Stimulated activated memory B cell treated with anti-CD40 and anti-IgM and Interleukin-4, amounts not matched to agents 10 μg/mL and 1 μg/mL and 100 μg/mL, for 72 hours (primary cell): Measurements from ENCODE around the gene PAN3.

Experiments
- ATAC-seq: fragments of 150-1000 bp; cut with Tn5 transposase; 2 replicates; pipeline ENCODE4 v1.10.0; 2021
- H3K27ac Mint-ChIP-seq: one replicate; pipeline ENCODE4 v1.8.0; 2022; ENCODE audit warnings: mild to moderate bottlenecking, mixed read lengths
- H3K27me3 Mint-ChIP-seq: one replicate; pipeline ENCODE4 v1.8.0; 2022; ENCODE audit warnings: mixed read lengths
- H3K36me3 Mint-ChIP-seq: one replicate; pipeline ENCODE4 v1.8.0; 2022; ENCODE audit warnings: mixed read lengths
- H3K4me1 Mint-ChIP-seq: one replicate; pipeline ENCODE4 v1.8.0; 2022; ENCODE audit warnings: mixed read lengths
- H3K4me3 Mint-ChIP-seq: one replicate; pipeline ENCODE4 v1.8.0; 2022; ENCODE audit warnings: mild to moderate bottlenecking, moderate library complexity, mixed read lengths
- H3K9me3 Mint-ChIP-seq: one replicate; pipeline ENCODE4 v1.8.0; 2022; ENCODE audit warnings: mixed read lengths

The PAN3 gene

DNA sequence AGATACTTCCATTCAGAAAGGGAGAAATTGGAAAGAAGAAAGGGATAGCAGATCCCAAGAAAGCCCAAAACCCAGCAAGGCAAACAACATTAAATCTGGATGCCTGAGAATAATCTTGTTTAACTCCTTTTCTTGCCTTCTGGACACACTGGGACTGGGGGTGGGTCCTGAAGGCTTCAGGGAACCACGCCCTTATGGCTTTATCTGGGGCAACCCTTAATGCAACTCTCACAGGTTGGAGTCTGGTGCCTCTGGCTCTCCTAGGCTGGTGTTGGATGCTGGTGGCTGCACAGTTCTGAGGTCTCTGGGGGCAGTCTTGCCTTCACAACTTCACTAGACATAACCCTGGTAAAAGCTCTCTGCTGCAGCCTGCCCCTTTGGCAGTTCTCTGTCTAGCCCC, 27.9 kb downstream of the PAN3 start:
- Mint-ChIP-seq H3K27ac (no peak overlapping the region), H3K9me3 (no peaks in the 10 kb centered on the region), H3K36me3 (peaks cover 3% of the 10 kb centered on the region), H3K4me3 (no peak overlapping the region), H3K4me1 (peaks cover 30% of the 10 kb centered on the region), H3K27me3 (no peaks in the 10 kb centered on the region)
- ATAC-seq = no peak

DNA sequence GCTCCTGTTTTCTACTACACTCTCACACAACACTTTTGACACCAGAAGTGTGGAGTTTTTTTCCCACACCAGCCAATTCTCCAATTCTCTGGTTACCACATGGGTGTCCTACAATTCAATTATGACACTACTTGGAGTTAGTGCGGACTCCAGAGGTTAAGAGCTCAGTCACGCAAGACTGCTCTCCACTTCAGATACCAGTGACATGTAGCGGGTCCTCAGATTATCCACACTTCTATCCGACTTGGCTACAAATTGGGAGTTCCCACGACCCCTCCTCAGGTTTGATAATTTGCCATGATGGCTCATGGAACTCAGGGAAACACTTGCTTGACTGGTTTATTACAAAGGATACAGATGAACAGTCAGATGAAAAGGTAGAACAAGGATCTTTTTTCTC, 32.9 kb downstream of the PAN3 start:
- H3K27ac Mint-ChIP-seq = no peak overlapping the region
- ATAC-seq = no peak
- no peaks in the 10 kb centered on the region for H3K9me3 Mint-ChIP-seq

DNA sequence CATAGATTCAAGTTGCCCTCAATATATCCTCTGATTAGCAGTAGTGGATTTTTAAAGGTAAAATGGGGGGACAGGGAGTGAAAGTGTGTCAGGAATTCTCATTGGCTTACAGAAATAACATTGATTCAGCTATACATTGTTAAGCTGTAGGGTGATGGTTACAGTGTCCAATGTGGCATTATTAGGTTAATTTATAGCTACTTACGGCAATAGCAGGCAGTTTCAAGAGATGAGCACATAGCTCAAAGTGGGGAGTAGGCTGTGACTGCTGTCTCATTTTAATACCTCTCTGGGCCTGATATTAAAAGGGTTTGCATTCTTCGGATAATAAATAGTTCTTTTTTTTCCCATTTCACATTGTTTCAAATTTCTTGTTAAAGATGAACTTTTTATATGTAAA, 34.6 kb downstream of the PAN3 start:
- H3K9me3 Mint-ChIP-seq = no peaks in the 10 kb centered on the region
- no peak overlapping the region for H3K27ac Mint-ChIP-seq
- no peak overlapping the region for H3K4me3 Mint-ChIP-seq

More for the DNA sequence above, 32.9 kb downstream of the PAN3 start:
- Mint-ChIP-seq H3K36me3 (peaks cover 14% of the 10 kb centered on the region), H3K4me1 (peaks cover 27% of the 10 kb centered on the region), H3K27me3 (no peaks in the 10 kb centered on the region), H3K4me3 (no peak overlapping the region)

DNA sequence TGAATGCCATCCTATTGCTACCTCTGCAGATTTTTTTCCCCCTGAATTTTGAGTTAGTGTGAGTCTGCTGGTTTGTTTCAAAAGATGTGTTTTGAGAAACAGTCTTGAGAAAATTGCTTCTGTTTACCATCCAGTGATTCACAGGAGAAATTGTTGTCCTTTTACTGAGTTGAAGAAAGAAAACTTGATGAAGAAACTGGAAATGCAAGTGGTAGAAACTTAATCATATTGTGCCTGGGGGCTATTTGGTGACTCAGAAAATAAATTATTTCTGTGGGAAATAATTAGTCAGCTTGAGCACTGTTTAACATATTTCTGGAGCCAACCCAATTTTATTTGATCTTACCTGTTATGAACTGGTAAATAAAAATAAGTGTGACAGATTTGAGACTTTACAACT, 35.4 kb downstream of the PAN3 start:
- ATAC-seq = no peak
- no peaks in the 10 kb centered on the region for H3K27me3 Mint-ChIP-seq
- peaks cover 23% of the 10 kb centered on the region for H3K4me1 Mint-ChIP-seq
- peaks cover 21% of the 10 kb centered on the region for H3K36me3 Mint-ChIP-seq
- H3K4me3 Mint-ChIP-seq = no peak overlapping the region
- no peaks in the 10 kb centered on the region for H3K9me3 Mint-ChIP-seq
- H3K27ac Mint-ChIP-seq = no peak overlapping the region

More for the DNA sequence above, 34.6 kb downstream of the PAN3 start:
- H3K27me3 Mint-ChIP-seq = no peaks in the 10 kb centered on the region
- peaks cover 19% of the 10 kb centered on the region for H3K36me3 Mint-ChIP-seq
- ATAC-seq = no peak
- H3K4me1 Mint-ChIP-seq = peaks cover 23% of the 10 kb centered on the region

DNA sequence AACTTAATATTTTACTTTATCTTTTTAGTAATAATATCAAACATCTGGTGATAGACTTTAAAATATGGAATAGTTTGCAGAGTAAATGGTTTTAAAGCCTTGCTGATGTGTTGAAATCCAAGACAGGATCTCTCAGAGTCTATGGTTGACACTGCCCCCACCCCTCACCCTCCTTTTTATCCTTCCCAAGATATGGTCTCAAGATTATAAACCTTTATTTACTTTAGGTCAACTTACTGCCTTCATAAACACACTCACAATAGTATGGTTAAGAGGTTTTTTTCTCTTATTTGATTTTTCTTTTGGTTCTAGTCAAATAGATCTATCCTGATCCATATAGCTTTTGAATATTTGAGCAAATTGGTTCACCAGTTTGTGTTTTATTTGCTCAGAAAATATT, 39.0 kb downstream of the PAN3 start:
- H3K9me3 Mint-ChIP-seq = no peaks in the 10 kb centered on the region
- no peak overlapping the region for H3K27ac Mint-ChIP-seq
- H3K36me3 Mint-ChIP-seq = peaks cover 25% of the 10 kb centered on the region
- ATAC-seq = no peak
- no peaks in the 10 kb centered on the region for H3K27me3 Mint-ChIP-seq
- H3K4me1 Mint-ChIP-seq = peaks cover 30% of the 10 kb centered on the region
- no peak overlapping the region for H3K4me3 Mint-ChIP-seq

DNA sequence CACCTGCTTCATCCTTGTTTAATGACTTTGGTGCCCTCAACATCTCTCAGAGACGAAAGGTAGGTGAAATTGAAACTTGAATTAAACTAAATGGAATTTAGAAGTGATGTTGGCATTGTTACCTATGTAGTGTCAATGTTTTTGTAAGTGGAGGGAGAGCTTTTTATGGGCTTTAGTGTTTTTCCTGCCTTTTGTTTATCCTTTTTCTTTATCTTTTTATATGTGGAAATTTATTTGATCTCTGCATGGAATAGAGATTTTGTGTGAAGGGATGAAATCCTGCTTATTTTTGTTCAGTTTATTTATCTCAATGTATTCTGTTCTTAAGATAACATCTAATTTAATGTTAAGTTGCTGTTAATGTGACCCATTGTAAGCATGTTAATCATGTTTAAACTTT, 39.5 kb downstream of the PAN3 start:
- Mint-ChIP-seq H3K4me1 (peaks cover 30% of the 10 kb centered on the region), H3K27ac (no peak overlapping the region), H3K9me3 (no peaks in the 10 kb centered on the region), H3K27me3 (no peaks in the 10 kb centered on the region), H3K36me3 (peaks cover 25% of the 10 kb centered on the region), H3K4me3 (no peak overlapping the region)
- ATAC-seq = no peak

DNA sequence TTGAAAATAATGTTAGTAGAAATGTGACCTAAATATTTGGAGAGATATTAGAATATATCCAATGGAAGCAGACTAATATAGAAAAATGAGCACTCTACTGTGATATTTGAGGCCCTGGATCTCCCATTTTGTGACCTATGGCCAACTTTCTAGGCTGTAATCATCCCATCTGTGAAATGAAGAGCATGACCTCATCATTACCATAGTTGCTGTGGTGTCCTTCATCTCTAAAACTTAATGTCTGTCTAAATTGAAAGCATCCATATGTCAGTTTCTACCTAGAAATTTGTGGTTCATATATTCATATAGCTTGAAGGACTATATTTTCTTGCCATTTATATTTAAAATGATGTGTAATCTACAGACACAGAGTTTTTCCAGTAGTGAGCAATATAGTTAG, 41.6 kb downstream of the PAN3 start:
- no peak for ATAC-seq
- Mint-ChIP-seq H3K4me3 (no peak overlapping the region), H3K27me3 (no peaks in the 10 kb centered on the region), H3K9me3 (no peaks in the 10 kb centered on the region), H3K27ac (no peak overlapping the region), H3K36me3 (peaks cover 26% of the 10 kb centered on the region), H3K4me1 (peaks cover 44% of the 10 kb centered on the region)

DNA sequence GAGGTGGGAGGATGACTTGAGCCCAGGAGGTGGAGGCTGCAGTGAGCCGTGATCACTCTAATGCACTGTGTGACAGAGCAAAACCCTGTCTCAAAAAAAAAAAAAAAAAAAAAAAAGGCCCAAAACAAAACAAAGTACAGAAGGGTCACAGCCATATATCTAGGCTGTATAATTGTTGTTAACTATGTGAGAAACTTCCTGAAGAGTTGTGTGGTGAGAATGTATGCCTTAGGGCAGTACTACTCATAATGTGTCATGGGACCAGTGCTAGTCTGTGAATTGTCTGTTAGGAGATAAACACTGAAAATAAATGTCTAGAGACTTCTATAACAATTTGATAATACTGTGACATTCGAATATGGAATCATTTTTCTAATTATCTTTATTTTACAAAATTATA, 43.1 kb downstream of the PAN3 start:
- H3K27me3 Mint-ChIP-seq = no peaks in the 10 kb centered on the region
- H3K4me1 Mint-ChIP-seq = peaks cover 47% of the 10 kb centered on the region
- H3K4me3 Mint-ChIP-seq = no peak overlapping the region
- no peak for ATAC-seq
- peak overlapping the region; percentile 22 for H3K27ac Mint-ChIP-seq
- H3K36me3 Mint-ChIP-seq = peaks cover 26% of the 10 kb centered on the region
- H3K9me3 Mint-ChIP-seq = no peaks in the 10 kb centered on the region

DNA sequence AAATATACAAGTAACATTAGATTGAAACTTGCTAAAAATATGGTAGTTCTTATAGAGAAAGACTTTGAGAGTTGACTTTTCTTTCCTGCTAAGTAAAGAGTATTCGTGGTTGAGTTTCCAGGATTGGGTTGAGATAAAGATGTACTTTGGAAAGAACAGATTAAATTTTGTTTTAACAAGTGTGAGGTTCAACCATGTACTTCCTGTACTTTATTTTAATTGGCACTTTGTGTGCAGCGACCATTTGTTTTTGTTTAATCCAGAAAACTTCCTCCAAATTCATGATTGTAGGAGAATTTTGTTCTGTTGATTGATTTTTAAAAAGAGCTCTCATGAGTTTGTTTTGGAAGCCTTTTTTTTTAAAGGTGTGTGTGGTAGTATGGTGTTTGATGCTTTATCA, 46.9 kb downstream of the PAN3 start:
- Mint-ChIP-seq H3K9me3 (no peaks in the 10 kb centered on the region), H3K4me3 (no peak overlapping the region), H3K27me3 (no peaks in the 10 kb centered on the region), H3K4me1 (peaks cover 47% of the 10 kb centered on the region), H3K27ac (no peak overlapping the region), H3K36me3 (peaks cover 18% of the 10 kb centered on the region)
- no peak for ATAC-seq

DNA sequence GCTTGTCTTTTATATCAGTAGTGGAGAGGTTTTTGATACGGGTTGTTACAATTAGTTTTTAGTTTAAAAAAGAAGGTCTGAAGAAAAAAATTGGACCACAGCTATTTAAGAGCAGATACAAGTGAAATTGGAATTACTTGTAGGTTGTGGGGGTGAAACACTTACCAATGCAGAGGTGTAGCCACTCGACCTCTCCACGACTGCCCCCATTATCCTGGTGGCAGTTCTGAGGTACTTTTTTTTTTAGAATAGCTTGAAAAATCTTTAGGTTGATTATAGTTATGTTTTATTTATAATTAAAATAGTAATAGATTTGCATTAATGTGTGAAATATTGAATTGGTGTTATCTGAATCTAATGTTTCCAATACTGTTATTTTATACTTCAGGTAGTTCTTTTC, 60.7 kb downstream of the PAN3 start:
- H3K27me3 Mint-ChIP-seq = no peaks in the 10 kb centered on the region
- peaks cover 49% of the 10 kb centered on the region for H3K36me3 Mint-ChIP-seq
- no peak for ATAC-seq
- H3K9me3 Mint-ChIP-seq = no peaks in the 10 kb centered on the region
- no peak overlapping the region for H3K4me3 Mint-ChIP-seq
- no peak overlapping the region for H3K27ac Mint-ChIP-seq
- H3K4me1 Mint-ChIP-seq = peaks cover 17% of the 10 kb centered on the region

DNA sequence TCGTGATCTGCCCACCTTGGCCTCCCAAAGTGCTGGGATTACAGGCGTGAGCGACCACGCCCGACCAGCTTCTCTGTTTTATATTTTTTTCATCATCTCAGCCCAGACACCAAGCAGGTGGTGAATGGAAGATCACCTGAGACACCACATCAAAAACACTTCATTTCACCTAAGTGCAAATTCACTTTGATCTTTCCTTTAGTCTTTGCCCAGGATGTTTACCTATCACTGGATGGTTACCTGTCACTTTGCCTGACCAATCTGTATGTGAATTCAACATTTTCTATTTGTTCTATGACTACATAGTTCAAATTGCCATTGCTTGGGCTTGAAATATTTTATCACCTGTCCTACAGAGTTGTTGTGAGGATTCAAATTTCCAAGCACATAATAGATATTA, 65.7 kb downstream of the PAN3 start:
- no peak overlapping the region for H3K4me3 Mint-ChIP-seq
- peaks cover 58% of the 10 kb centered on the region for H3K36me3 Mint-ChIP-seq
- H3K27ac Mint-ChIP-seq = peak overlapping the region; percentile 17
- peaks cover 27% of the 10 kb centered on the region for H3K4me1 Mint-ChIP-seq
- no peaks in the 10 kb centered on the region for H3K27me3 Mint-ChIP-seq
- H3K9me3 Mint-ChIP-seq = no peaks in the 10 kb centered on the region
- ATAC-seq = no peak

DNA sequence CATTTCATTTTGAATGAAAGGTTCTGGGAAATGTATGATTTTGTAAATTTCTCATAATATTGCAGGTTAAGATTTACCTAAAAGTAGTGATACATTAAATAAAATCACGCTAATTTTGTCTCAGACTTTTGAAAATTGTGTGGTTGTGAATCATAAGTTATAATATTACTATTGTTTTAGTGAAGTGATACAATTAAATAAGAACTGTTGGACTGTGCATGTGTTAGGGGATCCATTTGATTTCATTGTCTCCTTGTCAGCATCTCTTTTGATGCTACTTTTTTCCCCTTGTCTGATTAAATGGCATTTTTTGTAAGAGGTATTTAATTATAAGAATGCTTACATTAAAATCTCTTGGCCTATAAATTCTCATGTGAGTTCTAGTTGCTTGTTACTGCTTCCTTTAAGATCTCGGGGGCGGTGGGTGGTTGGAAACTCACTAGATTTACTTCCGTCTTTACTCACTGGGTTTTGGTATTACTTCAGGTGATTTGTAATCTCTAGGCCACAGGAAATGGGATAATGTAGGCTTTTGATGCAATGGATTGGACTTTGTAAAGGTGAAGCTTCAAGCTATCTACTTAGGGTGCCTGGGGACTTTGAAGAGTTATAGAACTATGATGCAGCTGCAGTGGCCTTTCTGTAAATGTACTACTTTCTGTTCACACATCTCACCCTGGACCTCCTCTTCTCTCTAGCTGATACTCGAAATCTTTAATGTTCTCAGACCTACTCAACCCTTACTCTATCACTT, 66.5 kb downstream of the PAN3 start:
- H3K4me1 Mint-ChIP-seq = peaks cover 27% of the 10 kb centered on the region
- no peak overlapping the region for H3K4me3 Mint-ChIP-seq
- H3K36me3 Mint-ChIP-seq = peaks cover 63% of the 10 kb centered on the region
- no peaks in the 10 kb centered on the region for H3K9me3 Mint-ChIP-seq
- peak; percentile 77 for ATAC-seq
- H3K27me3 Mint-ChIP-seq = no peaks in the 10 kb centered on the region
- peak overlapping the region; percentile 17 for H3K27ac Mint-ChIP-seq

DNA sequence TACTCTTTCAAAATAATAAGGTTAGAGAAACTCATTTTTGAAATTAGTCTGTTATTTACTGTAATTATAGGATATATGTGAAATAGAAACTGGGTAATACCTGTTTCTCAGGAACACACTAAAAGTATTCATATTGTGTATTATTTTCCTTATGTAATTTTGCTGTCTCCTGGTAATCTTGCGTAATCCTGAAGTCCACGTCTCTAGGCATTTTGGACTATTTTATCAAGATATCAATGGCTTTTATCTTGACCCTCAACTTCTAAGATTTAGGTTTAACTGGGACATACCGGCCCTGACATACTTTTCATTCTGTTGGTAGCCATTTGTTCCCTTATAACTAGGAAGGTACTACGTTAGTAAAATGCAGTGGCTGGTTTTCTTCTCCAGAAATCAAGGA, 80.3 kb downstream of the PAN3 start:
- Mint-ChIP-seq H3K4me1 (peaks cover 4% of the 10 kb centered on the region), H3K9me3 (no peaks in the 10 kb centered on the region), H3K4me3 (no peak overlapping the region), H3K27ac (no peak overlapping the region), H3K36me3 (peaks cover 16% of the 10 kb centered on the region), H3K27me3 (no peaks in the 10 kb centered on the region)
- ATAC-seq = no peak

DNA sequence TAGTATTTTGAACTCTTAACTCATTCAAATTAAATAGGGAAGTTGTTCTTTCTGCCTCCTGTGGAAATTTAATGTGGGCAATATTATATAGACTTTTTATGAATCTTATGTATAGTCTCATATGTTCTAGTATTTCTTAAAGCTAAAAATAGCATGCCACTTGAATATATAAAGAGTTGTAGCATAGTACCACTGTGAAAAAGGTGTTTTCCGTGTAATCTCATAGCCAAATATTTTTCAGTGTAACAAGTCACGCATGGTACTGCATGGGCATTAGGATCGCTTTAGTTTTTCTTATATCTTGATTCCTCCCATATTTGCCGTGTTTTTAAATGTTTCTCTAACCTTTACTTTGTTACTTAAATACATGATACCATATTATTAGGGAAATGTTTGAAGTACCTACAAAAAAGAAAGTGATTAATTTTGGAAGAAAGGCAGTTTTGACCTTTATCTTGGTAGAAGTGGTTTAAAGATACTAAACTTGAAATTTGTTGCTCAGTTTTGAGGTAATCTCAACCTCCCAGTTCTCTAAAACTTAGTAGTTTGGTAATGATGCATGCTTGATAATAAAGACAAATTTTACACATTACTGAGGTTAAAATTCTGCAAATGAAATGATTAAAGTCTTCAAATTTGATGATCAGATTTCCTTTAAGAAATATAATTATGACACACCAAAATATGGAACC, 81.2 kb downstream of the PAN3 start:
- Mint-ChIP-seq H3K4me3 (peak overlapping the region; percentile 36), H3K27me3 (no peaks in the 10 kb centered on the region), H3K4me1 (peaks cover 4% of the 10 kb centered on the region), H3K36me3 (peaks cover 12% of the 10 kb centered on the region), H3K27ac (peak overlapping the region; percentile 58), H3K9me3 (no peaks in the 10 kb centered on the region)
- peak; percentile 61 for ATAC-seq

DNA sequence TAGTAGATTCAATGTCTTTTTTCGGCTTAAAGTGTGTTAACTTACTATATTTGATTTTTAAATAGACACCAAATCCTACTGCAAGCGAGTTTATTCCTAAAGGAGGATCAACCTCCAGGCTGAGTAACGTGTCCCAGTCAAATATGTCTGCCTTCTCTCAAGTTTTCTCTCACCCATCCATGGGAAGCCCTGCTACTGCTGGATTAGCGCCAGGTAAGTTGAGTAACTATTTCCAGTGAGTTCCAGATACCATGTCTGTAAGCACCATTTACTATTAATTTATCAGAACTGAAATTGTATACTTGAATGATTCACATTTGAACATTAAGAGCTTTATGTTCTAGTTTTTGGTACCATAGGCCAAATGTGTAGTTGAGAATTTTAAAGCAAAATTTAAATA, 81.8 kb downstream of the PAN3 start:
- no peaks in the 10 kb centered on the region for H3K27me3 Mint-ChIP-seq
- H3K36me3 Mint-ChIP-seq = peaks cover 8% of the 10 kb centered on the region
- H3K4me1 Mint-ChIP-seq = peaks cover 4% of the 10 kb centered on the region
- ATAC-seq = no peak
- H3K9me3 Mint-ChIP-seq = no peaks in the 10 kb centered on the region
- no peak overlapping the region for H3K4me3 Mint-ChIP-seq
- H3K27ac Mint-ChIP-seq = peak overlapping the region; percentile 58
